Activated CD8-positive, alpha-beta memory T cell treated with anti-CD3 and anti-CD28 coated beads, Interleukin-2, amount 50 U/mL, for 24 hours (primary cell): ENCODE measurements around the gene IFT122.

Experiments
- DNase-seq: peaks from one replicate; pipeline ENCODE4 v3.0.0-alpha.2; 2020; ENCODE audit errors: extremely low read depth

Gene IFT122

GRCh38 chr3:129441215-129441614 is 1.2 kb downstream of the IFT122 start:
- DNase-seq: no peak

GRCh38 chr3:129441782-129442181 is 1.8 kb downstream of the IFT122 start:
- DNase-seq: no peak

GRCh38 chr3:129442486-129442885 is 2.5 kb downstream of the IFT122 start:
- DNase-seq: no peak

GRCh38 chr3:129442947-129443346 is 2.9 kb downstream of the IFT122 start:
- no peak for DNase-seq

GRCh38 chr3:129445471-129445870 is 5.4 kb downstream of the IFT122 start:
- no peak for DNase-seq

GRCh38 chr3:129446926-129447325 is 6.9 kb downstream of the IFT122 start:
- no peak for DNase-seq

GRCh38 chr3:129448186-129448895 is 8.3 kb downstream of the IFT122 start:
- DNase-seq: no peak

GRCh38 chr3:129449279-129450115 is 9.5 kb downstream of the IFT122 start:
- no peak for DNase-seq

GRCh38 chr3:129453732-129454131 is 13.7 kb downstream of the IFT122 start:
- DNase-seq: no peak

- no peak for DNase-seq
Measured at GRCh38 chr3:129460155-129460554, 20.1 kb downstream of the IFT122 start.

- DNase-seq: no peak
Measured at GRCh38 chr3:129460572-129460971, 20.5 kb downstream of the IFT122 start.

- DNase-seq: no peak
Measured at GRCh38 chr3:129461022-129461421, 21.0 kb downstream of the IFT122 start.

GRCh38 chr3:129461461-129462146 is 21.6 kb downstream of the IFT122 start:
- no peak for DNase-seq

- no peak for DNase-seq
Measured at GRCh38 chr3:129462361-129462968, 22.4 kb downstream of the IFT122 start.

GRCh38 chr3:129463094-129463493 is 23.1 kb downstream of the IFT122 start:
- no peak for DNase-seq

GRCh38 chr3:129463716-129464115 is 23.7 kb downstream of the IFT122 start:
- no peak for DNase-seq

- DNase-seq: no peak
Measured at GRCh38 chr3:129467932-129468331, 27.9 kb downstream of the IFT122 start.

GRCh38 chr3:129469026-129469425 is 29.0 kb downstream of the IFT122 start:
- no peak for DNase-seq

GRCh38 chr3:129470861-129471260 is 30.8 kb downstream of the IFT122 start:
- no peak for DNase-seq

- DNase-seq: no peak
Measured at GRCh38 chr3:129473067-129473768, 33.2 kb downstream of the IFT122 start.

- DNase-seq: no peak
Measured at GRCh38 chr3:129473769-129474152, 33.7 kb downstream of the IFT122 start.
